ENCODE results near the gene CFAP299.

Gene CFAP299

GRCh38 chr4:80694171-80694570 is 358.6 kb downstream of the CFAP299 start:
- Histone ChIP-seq H3K27ac (ENCODE audit: low read depth, low read length, poor library complexity, severe bottlenecking) (no peak overlapping the region), H3K4me2 (ENCODE audit: low read length) (no peak overlapping the region), H3K79me2 (ENCODE audit: insufficient read depth, low read length) (no peaks in the 10 kb centered on the region), H3K27me3 (ENCODE audit: insufficient read depth, low read length) (no peaks in the 10 kb centered on the region), H4K20me1 (ENCODE audit: insufficient read depth, low read length) (no peaks in the 10 kb centered on the region), H3K9me3 (ENCODE audit: low read length) (peaks cover 3% of the 10 kb centered on the region; the same call in 1 of the 2 replicates), H3K9me2 (ENCODE audit: low read depth, low read length) (no peaks in the 10 kb centered on the region), H3F3A (ENCODE audit: insufficient read depth, low read length) (no peaks in the 10 kb centered on the region), H3K4me3 (ENCODE audit: low read depth, low read length, poor library complexity, severe bottlenecking) (no peak overlapping the region), H2AFZ (ENCODE audit: low read length) (no peak overlapping the region), H3K36me3 (ENCODE audit: insufficient read depth, low read length) (no peaks in the 10 kb centered on the region; the same call in 1 of the 2 replicates), H3K9ac (ENCODE audit: low read length) (no peak overlapping the region), H3K4me1 (ENCODE audit: insufficient read depth, low read length, severe bottlenecking) (no peaks in the 10 kb centered on the region)
- TF ChIP-seq, protein P1, sequence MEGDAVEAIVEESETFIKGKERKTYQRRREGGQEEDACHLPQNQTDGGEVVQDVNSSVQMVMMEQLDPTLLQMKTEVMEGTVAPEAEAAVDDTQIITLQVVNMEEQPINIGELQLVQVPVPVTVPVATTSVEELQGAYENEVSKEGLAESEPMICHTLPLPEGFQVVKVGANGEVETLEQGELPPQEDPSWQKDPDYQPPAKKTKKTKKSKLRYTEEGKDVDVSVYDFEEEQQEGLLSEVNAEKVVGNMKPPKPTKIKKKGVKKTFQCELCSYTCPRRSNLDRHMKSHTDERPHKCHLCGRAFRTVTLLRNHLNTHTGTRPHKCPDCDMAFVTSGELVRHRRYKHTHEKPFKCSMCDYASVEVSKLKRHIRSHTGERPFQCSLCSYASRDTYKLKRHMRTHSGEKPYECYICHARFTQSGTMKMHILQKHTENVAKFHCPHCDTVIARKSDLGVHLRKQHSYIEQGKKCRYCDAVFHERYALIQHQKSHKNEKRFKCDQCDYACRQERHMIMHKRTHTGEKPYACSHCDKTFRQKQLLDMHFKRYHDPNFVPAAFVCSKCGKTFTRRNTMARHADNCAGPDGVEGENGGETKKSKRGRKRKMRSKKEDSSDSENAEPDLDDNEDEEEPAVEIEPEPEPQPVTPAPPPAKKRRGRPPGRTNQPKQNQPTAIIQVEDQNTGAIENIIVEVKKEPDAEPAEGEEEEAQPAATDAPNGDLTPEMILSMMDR (IDR thresholded peaks at IDR 0.05; ENCODE audit: low read length) = no peak
- TF ChIP-seq EZH2 (IDR thresholded peaks at IDR 0.05; ENCODE audit: borderline replicate concordance, low read length) = no peak

- peaks cover 12% of the 10 kb centered on the region for H3K4me1 ChIP-seq (ENCODE audit: insufficient read depth, low read length, severe bottlenecking)
- no peaks in the 10 kb centered on the region for H3K36me3 ChIP-seq (ENCODE audit: insufficient read depth, low read length)
- no peaks in the 10 kb centered on the region for H3K9me3 ChIP-seq (ENCODE audit: low read length)
- no peak overlapping the region for H2AFZ ChIP-seq (ENCODE audit: low read length)
- no peak overlapping the region for H3K4me3 ChIP-seq (ENCODE audit: low read depth, low read length, poor library complexity, severe bottlenecking)
- no peaks in the 10 kb centered on the region for H3K9me2 ChIP-seq (ENCODE audit: low read depth, low read length)
- no peak overlapping the region for H3K27ac ChIP-seq (ENCODE audit: low read depth, low read length, poor library complexity, severe bottlenecking)
- no peaks in the 10 kb centered on the region for H3F3A ChIP-seq (ENCODE audit: insufficient read depth, low read length)
- H3K27me3 ChIP-seq (ENCODE audit: insufficient read depth, low read length) = no peaks in the 10 kb centered on the region
- no peaks in the 10 kb centered on the region for H4K20me1 ChIP-seq (ENCODE audit: insufficient read depth, low read length)
- TF ChIP-seq, protein P1 (IDR thresholded peaks at IDR 0.05; ENCODE audit: low read length) = no peak
- no peak for TF ChIP-seq EZH2 (IDR thresholded peaks at IDR 0.05; ENCODE audit: borderline replicate concordance, low read length)
- H3K4me2 ChIP-seq (ENCODE audit: low read length) = no peak overlapping the region
- no peak overlapping the region for H3K9ac ChIP-seq (ENCODE audit: low read length)
- H3K79me2 ChIP-seq (ENCODE audit: insufficient read depth, low read length) = no peaks in the 10 kb centered on the region
Measured at GRCh38 chr4:80705311-80705710, 369.8 kb downstream of the CFAP299 start.

GRCh38 chr4:80709082-80709869 is 373.7 kb downstream of the CFAP299 start:
- Histone ChIP-seq H3K9ac (ENCODE audit: low read length) (no peak overlapping the region), H3K79me2 (ENCODE audit: insufficient read depth, low read length) (no peaks in the 10 kb centered on the region), H3F3A (ENCODE audit: insufficient read depth, low read length) (no peaks in the 10 kb centered on the region), H3K9me2 (ENCODE audit: low read depth, low read length) (no peaks in the 10 kb centered on the region), H3K4me2 (ENCODE audit: low read length) (no peak overlapping the region), H3K27me3 (ENCODE audit: insufficient read depth, low read length) (no peaks in the 10 kb centered on the region), H3K36me3 (ENCODE audit: insufficient read depth, low read length) (no peaks in the 10 kb centered on the region), H3K4me3 (ENCODE audit: low read depth, low read length, poor library complexity, severe bottlenecking) (no peak overlapping the region), H2AFZ (ENCODE audit: low read length) (no peak overlapping the region), H3K9me3 (ENCODE audit: low read length) (no peaks in the 10 kb centered on the region), H3K27ac (ENCODE audit: low read depth, low read length, poor library complexity, severe bottlenecking) (peak overlapping the region; percentile 18), H3K4me1 (ENCODE audit: insufficient read depth, low read length, severe bottlenecking) (peaks cover 46% of the 10 kb centered on the region), H4K20me1 (ENCODE audit: insufficient read depth, low read length) (no peaks in the 10 kb centered on the region)
- no peak for TF ChIP-seq EZH2 (IDR thresholded peaks at IDR 0.05; ENCODE audit: borderline replicate concordance, low read length)
- TF ChIP-seq, protein P1 (IDR thresholded peaks at IDR 0.05; ENCODE audit: low read length) = no peak
